Measurements from ENCODE around the gene WDR35.
A peak's percentile ranks its signal among the peaks of the same experiment; 100 is the strongest.

The WDR35 gene

GRCh38 chr2:19989667-19990415 lies at the start of gene WDR35:
WDR35 (minus strand) TSS chr2:19990105; CDS start chr2:19990015, 90 bp downstream.
- peak; percentile 93 for FAIRE-seq
- DNase-seq (ENCODE audit: insufficient read length, low spot score), result peak; percentile 83

- DNase-seq (ENCODE audit: insufficient read length, low spot score) (no peak), FAIRE-seq (no peak)
These were observed 47.8 kb upstream of the WDR35 start for GRCh38 chr2:20037660-20038059.

DNA sequence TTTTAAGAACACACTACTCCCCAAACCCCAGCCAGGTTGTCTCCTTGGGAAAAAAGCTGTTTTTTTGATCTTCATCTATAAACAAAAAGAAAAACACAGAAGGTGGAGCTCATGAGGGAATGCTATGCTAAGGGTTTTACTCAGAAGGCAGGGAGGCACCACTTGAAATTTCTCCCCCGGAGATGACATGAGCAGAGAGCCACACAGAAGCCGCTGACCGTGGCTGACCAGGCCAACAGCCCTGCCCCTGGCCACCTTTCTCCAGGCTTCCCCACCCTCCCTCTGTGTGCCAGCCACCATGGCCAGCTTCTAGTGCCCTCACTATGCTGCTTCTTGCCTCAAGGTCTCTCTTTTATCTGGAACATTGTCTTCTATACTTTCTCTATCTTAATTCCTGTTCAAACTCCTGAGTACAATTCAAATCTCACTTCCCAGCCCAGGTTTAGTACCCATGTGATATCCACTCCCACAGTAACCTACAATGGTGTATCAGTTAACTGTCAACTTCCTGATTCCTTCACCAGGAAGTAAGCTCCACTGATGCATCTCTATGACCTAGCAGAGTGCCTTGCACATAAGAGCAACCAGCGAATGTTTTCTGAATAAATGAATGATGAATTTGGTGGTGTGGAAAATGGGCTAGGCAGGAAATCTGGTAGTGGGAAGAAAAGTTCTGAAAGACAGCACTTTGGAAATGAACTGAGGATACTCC lies 46.2 kb upstream of the WDR35 start:
- FAIRE-seq (peak; percentile 18), DNase-seq (ENCODE audit: insufficient read length, low spot score) (no peak)

DNA sequence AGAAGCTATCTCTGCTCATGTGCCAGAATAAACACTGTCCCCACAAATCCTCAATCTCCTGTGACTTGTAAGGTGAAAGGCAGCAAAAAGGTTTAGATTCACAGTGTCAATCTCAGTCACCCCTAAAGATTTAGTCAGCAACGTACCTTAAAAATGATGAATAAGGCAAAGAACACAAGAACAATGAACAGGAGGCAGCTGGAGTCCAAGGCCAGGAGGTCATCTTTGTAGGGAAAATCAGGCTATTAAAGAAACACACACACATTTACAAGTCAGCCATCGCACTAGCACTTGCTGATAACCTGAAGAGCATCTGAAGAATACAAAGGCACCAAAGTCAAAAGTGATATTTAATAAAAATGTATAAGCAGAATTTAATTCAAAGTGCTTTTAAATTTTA lies 44.9 kb upstream of the WDR35 start:
- FAIRE-seq (no peak), DNase-seq (ENCODE audit: insufficient read length, low spot score) (no peak)

- FAIRE-seq (no peak), DNase-seq (ENCODE audit: insufficient read length, low spot score) (no peak)
These were observed 44.3 kb upstream of the WDR35 start for GRCh38 chr2:20034218-20034617.

DNA sequence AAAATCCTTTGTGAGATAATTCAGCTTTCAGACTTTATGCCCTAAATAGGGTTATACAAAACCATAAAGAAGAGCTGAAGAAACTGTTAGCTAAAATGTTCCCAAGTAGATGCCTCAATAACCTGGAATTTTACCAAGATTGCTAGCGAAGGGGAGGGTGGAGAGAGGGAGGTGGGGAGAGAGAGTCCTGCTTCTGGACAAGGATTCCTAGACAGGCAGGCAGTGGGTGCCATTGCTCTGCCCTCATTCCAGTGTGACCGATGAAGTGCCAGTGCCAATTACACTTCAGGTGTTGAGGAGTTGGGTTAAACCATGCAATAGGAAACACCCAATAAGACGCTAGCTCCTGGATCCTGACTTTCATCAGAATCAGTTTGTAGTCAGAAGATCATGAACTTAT lies 43.4 kb upstream of the WDR35 start:
- no peak for FAIRE-seq
- no peak for DNase-seq (ENCODE audit: insufficient read length, low spot score)

GRCh38 chr2:20030224-20030623 lies 40.3 kb upstream of the WDR35 start:
- DNase-seq (ENCODE audit: insufficient read length, low spot score) (no peak), FAIRE-seq (no peak)

- FAIRE-seq (no peak), DNase-seq (ENCODE audit: insufficient read length, low spot score) (no peak)
These were observed 38.0 kb upstream of the WDR35 start for GRCh38 chr2:20027705-20028434.

- FAIRE-seq, result no peak
- no peak for DNase-seq (ENCODE audit: insufficient read length, low spot score)
These were observed 37.4 kb upstream of the WDR35 start for GRCh38 chr2:20027260-20027677.

DNA sequence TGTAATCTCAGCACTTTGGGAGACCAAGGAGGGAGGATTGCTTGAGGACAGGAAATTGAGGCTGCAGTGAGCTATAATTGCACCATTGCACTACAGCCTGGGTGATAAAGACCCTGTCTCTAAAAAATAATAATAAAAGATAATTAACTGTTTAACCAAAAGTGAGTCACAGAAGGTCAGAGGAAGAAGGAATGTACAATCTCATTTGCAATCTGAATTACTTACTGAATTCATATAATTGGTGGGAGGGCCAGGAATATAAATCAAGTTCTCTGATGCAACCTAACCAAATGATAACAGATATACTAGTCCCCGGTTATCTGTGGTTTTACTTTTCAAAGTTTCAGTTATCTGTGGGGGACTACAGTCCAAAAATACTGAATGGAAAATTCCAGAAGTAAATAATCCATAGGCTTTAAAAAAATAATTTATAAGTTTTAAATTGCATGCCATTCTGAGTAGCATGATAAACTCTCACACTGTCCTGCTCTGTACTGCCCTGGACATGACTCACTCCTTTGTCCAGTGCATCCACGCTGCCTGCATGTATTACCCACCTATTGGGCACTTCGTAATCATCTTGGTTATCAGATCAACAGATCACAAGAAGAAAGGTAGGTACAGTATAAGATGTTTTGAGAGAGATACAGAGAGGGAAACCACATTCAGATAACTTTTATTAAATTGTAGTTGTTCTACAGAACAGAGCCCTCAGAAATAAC lies 35.3 kb upstream of the WDR35 start:
- DNase-seq (ENCODE audit: insufficient read length, low spot score) (no peak), FAIRE-seq (no peak)

- FAIRE-seq (no peak), DNase-seq (ENCODE audit: insufficient read length, low spot score) (no peak)
These were observed 33.8 kb upstream of the WDR35 start for GRCh38 chr2:20023688-20024087.

- DNase-seq (ENCODE audit: insufficient read length, low spot score), result no peak
- no peak for FAIRE-seq
These were observed 31.6 kb upstream of the WDR35 start for GRCh38 chr2:20021405-20022009.

DNA sequence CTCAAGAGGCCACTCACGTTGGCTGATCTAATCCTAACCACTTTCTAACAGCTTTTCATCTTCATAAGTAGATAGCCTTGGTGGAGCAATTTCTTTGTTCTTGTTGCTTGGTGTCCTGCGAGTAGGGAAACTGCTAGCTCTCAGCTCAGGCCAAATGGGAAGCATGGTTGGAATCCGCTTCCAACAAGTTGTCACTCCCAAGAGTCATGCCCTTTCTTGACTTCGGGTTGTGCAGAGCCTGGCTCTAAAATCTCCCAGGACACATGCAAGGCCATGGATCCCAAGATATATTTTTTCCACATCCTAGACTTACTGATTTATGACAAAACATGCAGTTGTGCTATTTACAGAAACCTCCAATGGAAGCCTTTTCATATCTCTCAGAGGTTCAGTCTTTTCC lies 29.8 kb upstream of the WDR35 start:
- FAIRE-seq (no peak), DNase-seq (ENCODE audit: insufficient read length, low spot score) (no peak)

- DNase-seq (ENCODE audit: insufficient read length, low spot score) (no peak), FAIRE-seq (no peak)
These were observed 28.8 kb upstream of the WDR35 start for GRCh38 chr2:20018601-20019152.

DNA sequence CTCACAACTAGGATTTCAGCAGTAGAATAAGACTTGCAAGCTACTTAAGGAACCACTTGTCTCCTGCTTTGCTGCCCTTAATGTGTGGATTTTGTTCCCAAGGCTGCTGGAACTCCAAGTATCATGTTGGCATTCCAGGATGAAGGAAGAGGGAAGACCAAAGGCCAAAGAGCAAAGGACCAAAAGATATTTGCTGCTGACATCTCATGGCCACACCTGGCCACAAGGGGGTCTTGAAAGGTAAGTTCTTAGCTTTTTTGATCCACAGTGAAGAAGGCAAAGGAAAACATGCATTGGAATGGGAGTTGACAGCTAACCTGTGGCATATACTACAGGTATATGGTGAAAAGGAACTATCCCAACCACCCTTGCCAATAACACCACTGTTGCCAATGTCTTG lies 26.4 kb upstream of the WDR35 start:
- DNase-seq (ENCODE audit: insufficient read length, low spot score) (no peak), FAIRE-seq (no peak)

GRCh38 chr2:20015482-20016083 lies 25.7 kb upstream of the WDR35 start:
- DNase-seq (ENCODE audit: insufficient read length, low spot score), result peak; percentile 43
- no peak for FAIRE-seq

- DNase-seq (ENCODE audit: insufficient read length, low spot score) (no peak), FAIRE-seq (no peak)
These were observed 23.4 kb upstream of the WDR35 start for GRCh38 chr2:20013126-20013849.

GRCh38 chr2:20012282-20013125 lies 22.6 kb upstream of the WDR35 start, which contains the start of gene MATN3:
MATN3 (minus strand) TSS chr2:20012668; CDS start chr2:20012631, 37 bp downstream.
- FAIRE-seq (no peak), DNase-seq (ENCODE audit: insufficient read length, low spot score) (no peak)

Data from GM19239 (cell line).